Tibial nerve (tissue), 4 donors: ENCODE data around the gene ZSCAN22.

ENCODE experiments used
- EP300 ChIP-seq, 2 donors: sonication (generic); formaldehyde crosslinking; IDR thresholded peaks; one replicate each; pipeline ENCODE4 v1.6.1; 2017; ENCODE audit warnings: antibody characterized with exemption in 2 of 2, mild to moderate bottlenecking in 1 of 2
- POLR2A ChIP-seq, 2 donors: fragments of 450-650 bp; IDR thresholded peaks; one replicate each; pipeline ENCODE4 v1.6.1; 2017; ENCODE audit warnings: antibody characterized with exemption in 2 of 2, mild to moderate bottlenecking in 2 of 2, moderate library complexity in 2 of 2
- TF ChIP-seq, protein P1 (sequence below), 5 experiments: fragments of 200-600 bp in 3 of 5; fragments of 450-650 bp in 2 of 5; sonication (generic) in 3 of 5; IDR thresholded peaks; one replicate each; pipeline ENCODE4 v1.5.1; 2016 to 2019; ENCODE audit warnings: antibody characterized with exemption in 5 of 5, mild to moderate bottlenecking in 3 of 5, moderate library complexity in 2 of 5

GRCh38 chr19:58387338-58388174 lies 60.8 kb downstream of the ZSCAN22 start:
- TF ChIP-seq, protein P1, sequence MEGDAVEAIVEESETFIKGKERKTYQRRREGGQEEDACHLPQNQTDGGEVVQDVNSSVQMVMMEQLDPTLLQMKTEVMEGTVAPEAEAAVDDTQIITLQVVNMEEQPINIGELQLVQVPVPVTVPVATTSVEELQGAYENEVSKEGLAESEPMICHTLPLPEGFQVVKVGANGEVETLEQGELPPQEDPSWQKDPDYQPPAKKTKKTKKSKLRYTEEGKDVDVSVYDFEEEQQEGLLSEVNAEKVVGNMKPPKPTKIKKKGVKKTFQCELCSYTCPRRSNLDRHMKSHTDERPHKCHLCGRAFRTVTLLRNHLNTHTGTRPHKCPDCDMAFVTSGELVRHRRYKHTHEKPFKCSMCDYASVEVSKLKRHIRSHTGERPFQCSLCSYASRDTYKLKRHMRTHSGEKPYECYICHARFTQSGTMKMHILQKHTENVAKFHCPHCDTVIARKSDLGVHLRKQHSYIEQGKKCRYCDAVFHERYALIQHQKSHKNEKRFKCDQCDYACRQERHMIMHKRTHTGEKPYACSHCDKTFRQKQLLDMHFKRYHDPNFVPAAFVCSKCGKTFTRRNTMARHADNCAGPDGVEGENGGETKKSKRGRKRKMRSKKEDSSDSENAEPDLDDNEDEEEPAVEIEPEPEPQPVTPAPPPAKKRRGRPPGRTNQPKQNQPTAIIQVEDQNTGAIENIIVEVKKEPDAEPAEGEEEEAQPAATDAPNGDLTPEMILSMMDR (IDR thresholded peaks at IDR 0.05): no peak
- TF ChIP-seq POLR2A (IDR thresholded peaks at IDR 0.05) (no peak), EP300 (IDR thresholded peaks at IDR 0.05) (no peak)
